H9 (cell line): ENCODE measurements around the gene SYNJ1. TPM values are rescaled to one million over a fixed set of nuclear protein-coding genes. Genes with fewer than 3 reads are reported as not detected.

Experiments
- DNase-seq: peaks from one replicate; pipeline ENCODE4 v3.0.0-alpha.2; 2017
- H2AFZ ChIP-seq: one replicate; pipeline ENCODE4 v1.6.1; 2013; ENCODE audit warnings: mild to moderate bottlenecking, low read length, control low read depth, moderate library complexity
- H2AK5ac ChIP-seq: 2 replicates; pipeline ENCODE4 v1.6.1; 2013; ENCODE audit warnings: low read length, control low read depth, mixed read lengths; ENCODE audit not compliant: insufficient read length
- H2BK120ac ChIP-seq: one replicate; pipeline ENCODE4 v1.6.1; 2013; ENCODE audit warnings: low read depth, mild to moderate bottlenecking, low read length, control low read depth, inconsistent platforms; ENCODE audit not compliant: poor library complexity, severe bottlenecking
- H2BK12ac ChIP-seq: 2 replicates; pipeline ENCODE4 v1.6.1; 2013; ENCODE audit warnings: low read length, control low read depth, mixed read lengths, low read depth; ENCODE audit not compliant: insufficient read length
- H2BK15ac ChIP-seq: 2 replicates; pipeline ENCODE4 v1.6.1; 2013; ENCODE audit warnings: low read depth, low read length, control low read depth
- H2BK20ac ChIP-seq: one replicate; pipeline ENCODE4 v1.6.1; 2013; ENCODE audit warnings: low read depth, mild to moderate bottlenecking, low read length, control low read depth, inconsistent platforms; ENCODE audit not compliant: poor library complexity, severe bottlenecking
- H2BK5ac ChIP-seq: 2 replicates; pipeline ENCODE4 v1.6.1; 2013; ENCODE audit warnings: low read length, control low read depth, mixed read lengths; ENCODE audit not compliant: insufficient read length
- H3K14ac ChIP-seq: 2 replicates; pipeline ENCODE4 v1.6.1; 2013; ENCODE audit warnings: low read length, control low read depth; ENCODE audit not compliant: insufficient read depth
- H3K18ac ChIP-seq: 2 replicates; pipeline ENCODE4 v1.6.1; 2013; ENCODE audit warnings: low read depth, mild to moderate bottlenecking, mixed read lengths, low read length, control low read depth; ENCODE audit not compliant: insufficient read length
- H3K23ac ChIP-seq: 2 replicates; pipeline ENCODE4 v1.6.1; 2013; ENCODE audit warnings: low read length, control low read depth, mixed read lengths, low read depth; ENCODE audit not compliant: insufficient read length
- H3K23me2 ChIP-seq: 2 replicates; pipeline ENCODE4 v1.6.1; 2013; ENCODE audit warnings: low read depth, mild to moderate bottlenecking, mixed read lengths, low read length, control low read depth; ENCODE audit not compliant: insufficient read length, poor library complexity, severe bottlenecking
- H3K27ac ChIP-seq: 2 replicates; pipeline ENCODE4 v1.5.1; 2013; ENCODE audit warnings: low read length, control low read depth, mixed read lengths, low read depth; ENCODE audit not compliant: insufficient read length
- H3K27me3 ChIP-seq: 2 replicates; pipeline ENCODE4 v1.6.1; 2013; ENCODE audit warnings: low read length, control low read depth, inconsistent platforms; ENCODE audit not compliant: insufficient read depth
- H3K4ac ChIP-seq: 2 replicates; pipeline ENCODE4 v1.6.1; 2013; ENCODE audit warnings: low read depth, mild to moderate bottlenecking, control low read depth, inconsistent platforms, low read length, moderate library complexity
- H3K4me1 ChIP-seq: 2 replicates; pipeline ENCODE4 v1.6.1; 2013; ENCODE audit warnings: low read length, control low read depth, inconsistent platforms; ENCODE audit not compliant: insufficient read depth
- H3K4me2 ChIP-seq: 2 replicates; pipeline ENCODE4 v1.6.1; 2013; ENCODE audit warnings: low read length, control low read depth, mixed read lengths; ENCODE audit not compliant: insufficient read length, insufficient read depth
- H3K56ac ChIP-seq: 2 replicates; pipeline ENCODE4 v1.6.1; 2013; ENCODE audit warnings: low read depth, mild to moderate bottlenecking, mixed read lengths, low read length, control low read depth; ENCODE audit not compliant: insufficient read length
- H3K79me1 ChIP-seq: 2 replicates; pipeline ENCODE4 v1.6.1; 2013; ENCODE audit warnings: low read depth, mild to moderate bottlenecking, moderate library complexity, low read length, control low read depth, inconsistent platforms; ENCODE audit not compliant: insufficient read depth, poor library complexity, severe bottlenecking
- H3K79me2 ChIP-seq: 2 replicates; pipeline ENCODE4 v1.6.1; 2013; ENCODE audit warnings: low read length, control low read depth, inconsistent platforms; ENCODE audit not compliant: insufficient read depth
- H3K9ac ChIP-seq: 2 replicates; pipeline ENCODE4 v1.6.1; 2013; ENCODE audit warnings: low read length, control low read depth, mixed read lengths; ENCODE audit not compliant: insufficient read length; ENCODE audit errors: extremely low read depth
- H3K9me3 ChIP-seq: one replicate; pipeline ENCODE4 v1.6.1; 2013; ENCODE audit warnings: low read depth, low read length, inconsistent platforms; ENCODE audit not compliant: control insufficient read depth
- H3T11ph ChIP-seq: one replicate; pipeline ENCODE4 v1.6.1; 2013; ENCODE audit warnings: mild to moderate bottlenecking, low read length, control low read depth, inconsistent platforms
- H4K20me1 ChIP-seq: one replicate; pipeline ENCODE4 v1.6.1; 2013; ENCODE audit not compliant: control insufficient read depth, insufficient read length, insufficient read depth
- H4K5ac ChIP-seq: 2 replicates; pipeline ENCODE4 v1.6.1; 2013; ENCODE audit warnings: low read depth, mild to moderate bottlenecking, mixed read lengths, low read length, control low read depth; ENCODE audit not compliant: insufficient read length
- H4K8ac ChIP-seq: replicated peaks from 2 replicates; pipeline ENCODE4 v1.6.1; 2013; ENCODE audit warnings: low read length, control low read depth, mixed read lengths, low read depth; ENCODE audit not compliant: insufficient read length
- H4K91ac ChIP-seq: 2 replicates; pipeline ENCODE4 v1.6.1; 2013; ENCODE audit warnings: low read depth, mild to moderate bottlenecking, moderate library complexity, mixed read lengths, low read length, control low read depth; ENCODE audit not compliant: insufficient read length
- H3K27ac Mint-ChIP-seq, 3 experiments: 2 replicates in 2 of 3; 3 replicates in 1 of 3; pipeline ENCODE4 v1.8.0; 2020 to 2021; ENCODE audit warnings: mixed read lengths in 3 of 3, mild to moderate bottlenecking in 1 of 3, moderate library complexity in 1 of 3
- H3K27me3 Mint-ChIP-seq: 2 replicates; pipeline ENCODE4 v1.8.0; 2021; ENCODE audit warnings: low read depth, mild to moderate bottlenecking, moderate library complexity, mixed read lengths
- H3K36me3 Mint-ChIP-seq, 3 experiments: 2 replicates in 2 of 3; 3 replicates in 1 of 3; pipeline ENCODE4 v1.8.0; 2020 to 2021; ENCODE audit warnings: low read depth in 3 of 3, mixed read lengths in 3 of 3; ENCODE audit not compliant: insufficient read depth in 1 of 3
- H3K4me1 Mint-ChIP-seq, 2 experiments: 2 replicates each; pipeline ENCODE4 v1.8.0; 2020; ENCODE audit warnings: mixed read lengths in 2 of 2
- H3K4me3 Mint-ChIP-seq, 2 experiments: 2 replicates in 1 of 2; 3 replicates in 1 of 2; pipeline ENCODE4 v1.8.0; 2020 to 2021; ENCODE audit warnings: mild to moderate bottlenecking in 2 of 2, mixed read lengths in 2 of 2, moderate library complexity in 1 of 2
- H3K9me3 Mint-ChIP-seq, 2 experiments: 2 replicates in 1 of 2; 3 replicates in 1 of 2; pipeline ENCODE4 v1.8.0; 2020; ENCODE audit warnings: mild to moderate bottlenecking in 2 of 2, mixed read lengths in 2 of 2, moderate library complexity in 1 of 2
- CTCF ChIP-seq: fragments of 200-600 bp; sonication (generic); conservative IDR thresholded peaks from 3 replicates; pipeline ENCODE4 v1.8.0; 2021; ENCODE audit warnings: antibody characterized with exemption, mild to moderate bottlenecking
- WGBS: extraction: QIAGEN DNeasy Blood & Tissue Kit; methylation state at CpG from one replicate; pipeline ENCODE4 v1.1.7; 2013; ENCODE audit warnings: missing lambda C conversion rate, low lambda C conversion rate, mixed read lengths; ENCODE audit not compliant: insufficient read length; ENCODE audit errors: extremely low coverage; 5-methylcytosine and 5-hydroxymethylcytosine counted together
- total RNA-seq: library from RNA; stranded (reverse); gene quantifications from 2 replicates; pipeline ENCODE4 v1.2.1, GENCODE V29; 2021

SYNJ1 gene
- total RNA-seq, 1 experiment from 2014 or later = 7.1 TPM

- Histone ChIP-seq H3K9ac (no peak overlapping the region), H2AK5ac (no peak overlapping the region), H2BK20ac (no peak overlapping the region), H4K8ac (no peak overlapping the region), H4K5ac (no peak overlapping the region), H2BK120ac (no peak overlapping the region), H3K4me2 (no peak overlapping the region), H3K9me3 (no peaks in the 10 kb centered on the region), H4K91ac (no peak overlapping the region), H2BK5ac (no peak overlapping the region), H3K14ac (no peak overlapping the region), H3K4ac (no peak overlapping the region), H3K27ac (no peak overlapping the region), H3K23me2 (no peaks in the 10 kb centered on the region), H2BK12ac (no peak overlapping the region), H3K18ac (no peak overlapping the region), H3K79me1 (no peaks in the 10 kb centered on the region), H3K27me3 (no peaks in the 10 kb centered on the region), H3K4me1 (no peaks in the 10 kb centered on the region), H3K56ac (no peak overlapping the region), H4K20me1 (no peaks in the 10 kb centered on the region), H2BK15ac (no peak overlapping the region), H3K79me2 (no peaks in the 10 kb centered on the region), H3T11ph (no peak overlapping the region), H2AFZ (no peak overlapping the region), H3K23ac (no peak overlapping the region)
- WGBS = no CpG with 5 or more reads among the region's 4 CpGs
- H3K4me1 Mint-ChIP-seq = 0 out of 4 replicates have a peak, but pooled peaks cover 0 to 4% of the 10 kb centered on the region in 2 experiments
- no peaks in the 10 kb centered on the region for H3K9me3 Mint-ChIP-seq
- no peak overlapping the region for H3K4me3 Mint-ChIP-seq
- no peak for TF ChIP-seq CTCF
- no peaks in the 10 kb centered on the region for H3K36me3 Mint-ChIP-seq
- no peak for DNase-seq
- no peaks in the 10 kb centered on the region for H3K27me3 Mint-ChIP-seq
- H3K27ac Mint-ChIP-seq = no peak overlapping the region
Observed at GRCh38 chr21:32712641-32713040, 15.2 kb downstream of the SYNJ1 start.
